HFFc6 (cell line): Measurements from ENCODE around the gene NEB. TPM values are rescaled to one million over a fixed set of nuclear protein-coding genes. Genes with fewer than 3 reads are reported as not detected.

Experiments used
- DNase-seq: peaks from one replicate; pipeline ENCODE4 v3.0.0-alpha.2; 2018
- H3K27ac Mint-ChIP-seq: 2 replicates; pipeline ENCODE4 v1.8.0; 2020; ENCODE audit warnings: mild to moderate bottlenecking, mixed read lengths
- H3K27me3 Mint-ChIP-seq: 2 replicates; pipeline ENCODE4 v1.8.0; 2021; ENCODE audit warnings: mild to moderate bottlenecking, moderate library complexity, mixed read lengths; ENCODE audit not compliant: insufficient read depth
- H3K36me3 Mint-ChIP-seq: 2 replicates; pipeline ENCODE4 v1.8.0; 2021; ENCODE audit warnings: low read depth, mixed read lengths
- H3K4me1 Mint-ChIP-seq: 2 replicates; pipeline ENCODE4 v1.8.0; 2020; ENCODE audit warnings: low read depth, mixed read lengths
- H3K4me3 Mint-ChIP-seq: 2 replicates; pipeline ENCODE4 v1.8.0; 2020; ENCODE audit warnings: mild to moderate bottlenecking, moderate library complexity, mixed read lengths
- H3K9me3 Mint-ChIP-seq: 2 replicates; pipeline ENCODE4 v1.8.0; 2020; ENCODE audit warnings: mild to moderate bottlenecking, mixed read lengths
- long read RNA-seq: library from polyadenylated mRNA; unstranded; transcript quantifications from one replicate; pipeline ENCODE4 v2.0.0, GENCODE V29; 2019
- total RNA-seq, 6 experiments: library from RNA; stranded (reverse); fragmentation: NEBNext Ultra II Directional; extraction: Animal tissue kit (Norgen Biotek cat#: 25700); gene quantifications; 2 replicates in 1 of 6; 3 replicates in 5 of 6; pipeline ENCODE4 v1.2.3, GENCODE V29; 2021
- TF ChIP-seq, protein P1 (sequence below): fragments of 200-600 bp; sonication (generic); IDR thresholded peaks from 2 replicates; pipeline ENCODE4 v1.5.0; 2021; ENCODE audit warnings: antibody characterized with exemption, mild to moderate bottlenecking

NEB gene, protein sequence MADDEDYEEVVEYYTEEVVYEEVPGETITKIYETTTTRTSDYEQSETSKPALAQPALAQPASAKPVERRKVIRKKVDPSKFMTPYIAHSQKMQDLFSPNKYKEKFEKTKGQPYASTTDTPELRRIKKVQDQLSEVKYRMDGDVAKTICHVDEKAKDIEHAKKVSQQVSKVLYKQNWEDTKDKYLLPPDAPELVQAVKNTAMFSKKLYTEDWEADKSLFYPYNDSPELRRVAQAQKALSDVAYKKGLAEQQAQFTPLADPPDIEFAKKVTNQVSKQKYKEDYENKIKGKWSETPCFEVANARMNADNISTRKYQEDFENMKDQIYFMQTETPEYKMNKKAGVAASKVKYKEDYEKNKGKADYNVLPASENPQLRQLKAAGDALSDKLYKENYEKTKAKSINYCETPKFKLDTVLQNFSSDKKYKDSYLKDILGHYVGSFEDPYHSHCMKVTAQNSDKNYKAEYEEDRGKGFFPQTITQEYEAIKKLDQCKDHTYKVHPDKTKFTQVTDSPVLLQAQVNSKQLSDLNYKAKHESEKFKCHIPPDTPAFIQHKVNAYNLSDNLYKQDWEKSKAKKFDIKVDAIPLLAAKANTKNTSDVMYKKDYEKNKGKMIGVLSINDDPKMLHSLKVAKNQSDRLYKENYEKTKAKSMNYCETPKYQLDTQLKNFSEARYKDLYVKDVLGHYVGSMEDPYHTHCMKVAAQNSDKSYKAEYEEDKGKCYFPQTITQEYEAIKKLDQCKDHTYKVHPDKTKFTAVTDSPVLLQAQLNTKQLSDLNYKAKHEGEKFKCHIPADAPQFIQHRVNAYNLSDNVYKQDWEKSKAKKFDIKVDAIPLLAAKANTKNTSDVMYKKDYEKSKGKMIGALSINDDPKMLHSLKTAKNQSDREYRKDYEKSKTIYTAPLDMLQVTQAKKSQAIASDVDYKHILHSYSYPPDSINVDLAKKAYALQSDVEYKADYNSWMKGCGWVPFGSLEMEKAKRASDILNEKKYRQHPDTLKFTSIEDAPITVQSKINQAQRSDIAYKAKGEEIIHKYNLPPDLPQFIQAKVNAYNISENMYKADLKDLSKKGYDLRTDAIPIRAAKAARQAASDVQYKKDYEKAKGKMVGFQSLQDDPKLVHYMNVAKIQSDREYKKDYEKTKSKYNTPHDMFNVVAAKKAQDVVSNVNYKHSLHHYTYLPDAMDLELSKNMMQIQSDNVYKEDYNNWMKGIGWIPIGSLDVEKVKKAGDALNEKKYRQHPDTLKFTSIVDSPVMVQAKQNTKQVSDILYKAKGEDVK (N-terminal part only)
- under 1 TPM in 1 of 6 experiments, not detected in 5; under 0.01 TPM for total RNA-seq
- long read RNA-seq = 0 reads

DNA sequence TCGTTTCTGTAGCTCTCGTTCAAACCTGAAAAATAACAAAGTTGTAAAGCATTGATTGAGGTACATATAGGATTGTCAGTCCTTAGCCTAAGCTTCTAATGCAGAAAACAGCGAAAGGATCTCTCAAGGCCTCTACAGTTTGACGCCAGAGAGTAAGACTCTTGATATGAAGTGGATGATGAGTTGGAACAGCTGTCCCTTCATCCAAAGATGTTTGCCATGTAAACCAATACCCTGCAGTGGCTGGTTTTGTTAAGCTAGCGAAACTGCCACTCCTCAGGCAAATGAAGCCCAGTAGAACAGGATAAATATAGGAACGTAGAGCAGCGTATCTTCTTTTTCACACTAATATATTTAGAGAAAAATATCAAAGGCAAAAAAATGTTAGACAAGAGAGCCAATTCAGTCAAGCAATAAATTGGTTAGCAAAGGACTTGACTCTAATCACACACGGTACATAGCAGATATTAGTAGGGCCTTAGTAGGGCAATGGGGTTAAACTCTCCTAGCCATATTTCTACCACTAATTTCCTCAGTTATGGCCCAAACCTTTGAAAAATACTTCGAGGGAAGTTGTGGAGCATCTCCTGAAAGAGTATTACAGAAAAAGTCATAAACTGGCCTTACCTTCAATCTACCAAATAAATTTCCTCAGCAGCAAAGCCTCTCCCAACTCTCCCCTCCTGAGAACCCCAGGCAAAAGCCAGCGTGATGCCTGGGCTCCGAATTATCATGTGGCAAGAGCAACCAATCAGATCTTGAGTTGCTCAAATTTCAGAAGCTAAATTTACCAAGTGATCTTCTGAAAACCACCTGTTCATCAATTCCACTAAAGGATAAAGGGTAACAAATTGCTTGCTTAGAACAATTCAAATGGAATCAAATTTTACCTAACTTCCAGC lies at the start of gene NEB:
Gene NEB (minus strand): TSS at position 706 of the 902 bp plus-strand sequence. CDS start 1,320 bp downstream, outside the sequence.
- no peak within 1 kb of the TSS for H3K4me3 Mint-ChIP-seq
- DNase-seq = no peak
- no peak within 1 kb of the TSS for H3K27ac Mint-ChIP-seq
- peaks cover 5% of the 10 kb centered on the region; the same call in 1 of the 2 replicates for H3K27me3 Mint-ChIP-seq
- TF ChIP-seq, protein P1, sequence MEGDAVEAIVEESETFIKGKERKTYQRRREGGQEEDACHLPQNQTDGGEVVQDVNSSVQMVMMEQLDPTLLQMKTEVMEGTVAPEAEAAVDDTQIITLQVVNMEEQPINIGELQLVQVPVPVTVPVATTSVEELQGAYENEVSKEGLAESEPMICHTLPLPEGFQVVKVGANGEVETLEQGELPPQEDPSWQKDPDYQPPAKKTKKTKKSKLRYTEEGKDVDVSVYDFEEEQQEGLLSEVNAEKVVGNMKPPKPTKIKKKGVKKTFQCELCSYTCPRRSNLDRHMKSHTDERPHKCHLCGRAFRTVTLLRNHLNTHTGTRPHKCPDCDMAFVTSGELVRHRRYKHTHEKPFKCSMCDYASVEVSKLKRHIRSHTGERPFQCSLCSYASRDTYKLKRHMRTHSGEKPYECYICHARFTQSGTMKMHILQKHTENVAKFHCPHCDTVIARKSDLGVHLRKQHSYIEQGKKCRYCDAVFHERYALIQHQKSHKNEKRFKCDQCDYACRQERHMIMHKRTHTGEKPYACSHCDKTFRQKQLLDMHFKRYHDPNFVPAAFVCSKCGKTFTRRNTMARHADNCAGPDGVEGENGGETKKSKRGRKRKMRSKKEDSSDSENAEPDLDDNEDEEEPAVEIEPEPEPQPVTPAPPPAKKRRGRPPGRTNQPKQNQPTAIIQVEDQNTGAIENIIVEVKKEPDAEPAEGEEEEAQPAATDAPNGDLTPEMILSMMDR = no peak
- peaks cover 4% of the 10 kb centered on the region; the same call in 1 of the 2 replicates for H3K4me1 Mint-ChIP-seq
- no peaks in the 10 kb centered on the region for H3K36me3 Mint-ChIP-seq
- peaks cover 2% of the 10 kb centered on the region; the same call in 1 of the 2 replicates for H3K9me3 Mint-ChIP-seq

DNA sequence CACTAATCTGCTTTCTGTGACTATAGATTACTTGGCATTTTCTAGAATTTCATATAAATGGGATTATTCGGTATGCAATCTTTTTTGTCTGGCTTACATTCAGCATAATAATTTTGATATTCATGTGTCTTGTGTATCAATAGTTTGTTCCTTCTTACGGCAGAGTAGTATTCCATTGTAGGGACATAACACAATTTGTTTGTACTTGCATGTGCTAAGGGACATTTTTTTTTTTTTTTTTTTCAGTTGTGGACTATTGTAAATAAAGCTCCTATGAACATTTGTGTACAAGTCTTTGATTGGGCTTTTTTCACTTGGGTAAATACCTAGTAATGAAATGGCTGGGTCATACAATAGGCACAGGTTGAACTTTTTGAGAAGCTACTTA lies 48.9 kb upstream of the NEB start:
- Mint-ChIP-seq H3K4me3 (no peak overlapping the region), H3K36me3 (peaks cover 20% of the 10 kb centered on the region), H3K9me3 (no peaks in the 10 kb centered on the region), H3K27ac (no peak overlapping the region), H3K27me3 (peaks cover 1% of the 10 kb centered on the region), H3K4me1 (no peaks in the 10 kb centered on the region)
- TF ChIP-seq, protein P1 = no peak
- no peak for DNase-seq

DNA sequence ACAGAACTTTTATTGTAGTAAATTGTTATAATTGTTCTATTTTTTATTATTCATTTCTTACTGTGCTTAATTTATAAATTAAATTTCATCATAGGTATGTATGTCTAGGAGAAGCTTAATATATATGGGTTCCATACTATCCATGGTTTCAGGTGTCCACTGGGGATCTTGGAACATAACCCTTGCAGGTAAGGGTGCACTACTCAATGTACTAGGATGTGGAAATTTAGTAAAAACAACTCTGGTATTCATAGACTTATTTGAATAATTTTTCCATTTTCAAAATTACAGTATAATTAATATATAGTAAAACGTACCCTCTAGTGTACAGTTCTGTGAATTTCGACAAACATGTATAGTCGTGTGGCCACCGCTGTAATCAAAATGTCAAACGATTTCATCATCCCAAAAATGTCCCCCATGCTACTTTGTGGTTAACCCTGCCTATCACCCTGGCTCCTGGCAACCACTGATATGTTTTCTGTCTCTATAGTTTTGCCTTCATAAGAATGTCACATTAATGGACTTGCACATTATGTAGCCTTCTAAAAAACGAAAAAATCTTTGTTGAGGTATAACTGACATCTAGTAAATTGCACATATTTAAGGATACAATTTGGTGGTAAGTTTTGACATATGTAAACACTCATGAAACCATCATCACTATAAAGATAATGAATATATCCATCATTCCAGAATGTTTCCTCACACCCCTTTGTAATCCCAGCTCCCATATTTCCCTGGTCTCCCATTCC lies 48.3 kb upstream of the NEB start:
- Mint-ChIP-seq H3K36me3 (peaks cover 24% of the 10 kb centered on the region), H3K27ac (no peak overlapping the region), H3K27me3 (peaks cover 1% of the 10 kb centered on the region), H3K9me3 (no peaks in the 10 kb centered on the region), H3K4me1 (no peaks in the 10 kb centered on the region), H3K4me3 (no peak overlapping the region)
- TF ChIP-seq, protein P1 = no peak
- no peak for DNase-seq

DNA sequence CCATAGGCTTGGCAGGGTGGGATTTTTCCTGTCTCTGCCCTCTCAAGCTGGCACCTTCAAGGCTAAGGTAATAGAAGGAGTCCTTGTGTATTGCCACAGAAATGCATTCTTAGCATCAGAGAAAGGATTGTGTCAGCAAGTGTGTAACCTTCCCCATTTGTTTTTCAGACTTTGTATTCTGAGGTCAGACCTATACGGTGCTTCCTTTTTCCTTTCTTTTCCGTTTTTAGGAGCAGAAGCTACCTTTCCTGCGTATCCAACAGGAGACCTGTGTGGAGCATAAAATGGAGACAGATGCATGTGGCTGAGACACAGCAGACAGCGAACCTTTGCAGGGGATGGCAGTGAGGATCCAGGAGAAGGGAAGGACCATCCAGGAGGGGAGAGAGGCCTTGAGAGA lies 47.4 kb upstream of the NEB start:
- no peaks in the 10 kb centered on the region for H3K9me3 Mint-ChIP-seq
- peaks cover 1% of the 10 kb centered on the region for H3K27me3 Mint-ChIP-seq

More for the DNA sequence above, 47.4 kb upstream of the NEB start:
- Mint-ChIP-seq H3K4me1 (no peaks in the 10 kb centered on the region), H3K27ac (no peak overlapping the region), H3K4me3 (no peak overlapping the region), H3K36me3 (peaks cover 33% of the 10 kb centered on the region)
- TF ChIP-seq, protein P1 = no peak
- DNase-seq = no peak
